WTC11 (cell line): ENCODE data around the gene CACNG7. TPM values are rescaled to one million over a fixed set of nuclear protein-coding genes. Genes with fewer than 3 reads are reported as not detected.

Experiments
- E2F1 ChIP-seq: sonication (generic); formaldehyde crosslinking; IDR thresholded peaks from 2 replicates; pipeline ENCODE4 v1.8.0; 2022; ENCODE audit warnings: mild to moderate bottlenecking, missing genetic modification reagents
- ELF4 ChIP-seq: sonication (generic); formaldehyde crosslinking; IDR thresholded peaks from 2 replicates; pipeline ENCODE4 v1.8.1; 2022; ENCODE audit warnings: low read depth, mild to moderate bottlenecking, moderate library complexity, missing genetic modification reagents
- FOXJ3 ChIP-seq: sonication (generic); formaldehyde crosslinking; IDR thresholded peaks from 2 replicates; pipeline ENCODE4 v1.9.0; 2021; ENCODE audit warnings: missing genetic modification reagents, mild to moderate bottlenecking, borderline replicate concordance
- FOXP4 ChIP-seq: sonication (generic); formaldehyde crosslinking; IDR thresholded peaks from 2 replicates; pipeline ENCODE4 v1.8.0; 2022; ENCODE audit warnings: mild to moderate bottlenecking, missing genetic modification reagents
- GABPB1 ChIP-seq: sonication (generic); formaldehyde crosslinking; IDR thresholded peaks from 2 replicates; pipeline ENCODE4 v1.8.1; 2023; ENCODE audit warnings: mild to moderate bottlenecking, missing genetic modification reagents
- GTF2I ChIP-seq: fragments of 250-450 bp; sonication (Bioruptor Pico); conservative IDR thresholded peaks from 2 replicates; pipeline ENCODE4 v1.4.0; 2021; ENCODE audit warnings: mild to moderate bottlenecking
- JAZF1 ChIP-seq: fragments of 250-450 bp; sonication (Bioruptor Pico); IDR thresholded peaks from 2 replicates; pipeline ENCODE4 v1.9.0; 2021; ENCODE audit warnings: moderate library complexity, mild to moderate bottlenecking, inconsistent platforms
- KAT7 ChIP-seq: sonication (generic); formaldehyde crosslinking; IDR thresholded peaks from 2 replicates; pipeline ENCODE4 v1.8.1; 2023; ENCODE audit warnings: missing genetic modification reagents, mild to moderate bottlenecking, borderline replicate concordance
- MYBL2 ChIP-seq: sonication (generic); formaldehyde crosslinking; IDR thresholded peaks from 2 replicates; pipeline ENCODE4 v1.8.1; 2023; ENCODE audit warnings: mild to moderate bottlenecking, moderate library complexity, missing genetic modification reagents
- NFATC4 ChIP-seq: fragments of 250-450 bp; sonication (Bioruptor Pico); IDR thresholded peaks from 2 replicates; pipeline ENCODE4 v1.9.0; 2021; ENCODE audit warnings: mild to moderate bottlenecking
- NFYB ChIP-seq: sonication (generic); formaldehyde crosslinking; conservative IDR thresholded peaks from 2 replicates; pipeline ENCODE4 v1.8.0; 2022; ENCODE audit warnings: low read depth, missing genetic modification reagents
- NR1H2 ChIP-seq: sonication (generic); formaldehyde crosslinking; IDR thresholded peaks from 2 replicates; pipeline ENCODE4 v1.9.0; 2021; ENCODE audit warnings: mild to moderate bottlenecking, moderate library complexity, missing genetic modification reagents
- OVOL2 ChIP-seq: fragments of 250-450 bp; sonication (Bioruptor Pico); IDR thresholded peaks from 2 replicates; pipeline ENCODE4 v1.9.0; 2021; ENCODE audit warnings: mild to moderate bottlenecking, borderline replicate concordance
- PRRX2 ChIP-seq: fragments of 250-450 bp; sonication (Bioruptor Pico); IDR thresholded peaks from 2 replicates; pipeline ENCODE4 v1.8.0; 2021; ENCODE audit warnings: mild to moderate bottlenecking
- RORB ChIP-seq: fragments of 250-450 bp; sonication (Bioruptor Pico); IDR thresholded peaks from 2 replicates; pipeline ENCODE4 v1.9.0; 2021; ENCODE audit warnings: mild to moderate bottlenecking
- SMAD4 ChIP-seq: sonication (generic); formaldehyde crosslinking; IDR thresholded peaks from 2 replicates; pipeline ENCODE4 v1.8.0; 2022; ENCODE audit warnings: mild to moderate bottlenecking, missing genetic modification reagents
- SOX15 ChIP-seq: fragments of 250-450 bp; sonication (Bioruptor Pico); IDR thresholded peaks from 2 replicates; pipeline ENCODE4 v1.9.0; 2021; ENCODE audit warnings: mild to moderate bottlenecking
- TEAD1 ChIP-seq: sonication (generic); formaldehyde crosslinking; IDR thresholded peaks from 2 replicates; pipeline ENCODE4 v1.8.0; 2022; ENCODE audit warnings: mild to moderate bottlenecking, missing genetic modification reagents
- USF2 ChIP-seq: sonication (generic); formaldehyde crosslinking; IDR thresholded peaks from 2 replicates; pipeline ENCODE4 v1.8.1; 2023; ENCODE audit warnings: mild to moderate bottlenecking, missing genetic modification reagents, moderate library complexity
- ZBTB43 ChIP-seq: sonication (generic); formaldehyde crosslinking; IDR thresholded peaks from 2 replicates; pipeline ENCODE4 v1.8.1; 2023; ENCODE audit warnings: mild to moderate bottlenecking, missing genetic modification reagents
- ZNF121 ChIP-seq: sonication (generic); formaldehyde crosslinking; IDR thresholded peaks from 2 replicates; pipeline ENCODE4 v1.8.0; 2023; ENCODE audit warnings: missing genetic modification reagents
- ZNF138 ChIP-seq: sonication (generic); formaldehyde crosslinking; conservative IDR thresholded peaks from 2 replicates; pipeline ENCODE4 v1.8.1; 2022; ENCODE audit warnings: mild to moderate bottlenecking, moderate library complexity, missing genetic modification reagents
- ZNF219 ChIP-seq: sonication (generic); formaldehyde crosslinking; IDR thresholded peaks from 2 replicates; pipeline ENCODE4 v1.8.0; 2023; ENCODE audit warnings: missing genetic modification reagents, mild to moderate bottlenecking, borderline replicate concordance
- ZNF317 ChIP-seq: sonication (generic); formaldehyde crosslinking; IDR thresholded peaks from 2 replicates; pipeline ENCODE4 v1.8.1; 2023; ENCODE audit warnings: low read depth, mild to moderate bottlenecking, moderate library complexity, missing genetic modification reagents, borderline replicate concordance
- total RNA-seq: library from RNA; stranded (reverse); gene quantifications from 3 replicates; pipeline ENCODE4 v1.2.3, GENCODE V29; 2021
- TF ChIP-seq, protein P1 (sequence below): fragments of 250-450 bp; sonication (Bioruptor Pico); IDR thresholded peaks from 2 replicates; pipeline ENCODE4 v1.9.0; 2021; ENCODE audit warnings: mild to moderate bottlenecking
- TF ChIP-seq, protein P2 (sequence below): sonication (generic); formaldehyde crosslinking; IDR thresholded peaks from 2 replicates; pipeline ENCODE4 v1.8.1; 2023; ENCODE audit warnings: mild to moderate bottlenecking, missing genetic modification reagents
- TF ChIP-seq, protein P3 (sequence below): sonication (generic); formaldehyde crosslinking; IDR thresholded peaks from 2 replicates; pipeline ENCODE4 v1.8.1; 2022; ENCODE audit warnings: mild to moderate bottlenecking, missing genetic modification reagents, moderate library complexity, borderline replicate concordance
- TF ChIP-seq, protein P4 (sequence below): sonication (generic); formaldehyde crosslinking; IDR thresholded peaks from 2 replicates; pipeline ENCODE4 v1.8.1; 2022; ENCODE audit warnings: mild to moderate bottlenecking, moderate library complexity, missing genetic modification reagents
- TF ChIP-seq, protein P5 (sequence below): sonication (generic); formaldehyde crosslinking; conservative IDR thresholded peaks from 2 replicates; pipeline ENCODE4 v1.8.1; 2022; ENCODE audit warnings: mild to moderate bottlenecking, missing genetic modification reagents

The CACNG7 gene
- total RNA-seq, 1 experiment from 2014 or later, result 33.3 TPM

DNA sequence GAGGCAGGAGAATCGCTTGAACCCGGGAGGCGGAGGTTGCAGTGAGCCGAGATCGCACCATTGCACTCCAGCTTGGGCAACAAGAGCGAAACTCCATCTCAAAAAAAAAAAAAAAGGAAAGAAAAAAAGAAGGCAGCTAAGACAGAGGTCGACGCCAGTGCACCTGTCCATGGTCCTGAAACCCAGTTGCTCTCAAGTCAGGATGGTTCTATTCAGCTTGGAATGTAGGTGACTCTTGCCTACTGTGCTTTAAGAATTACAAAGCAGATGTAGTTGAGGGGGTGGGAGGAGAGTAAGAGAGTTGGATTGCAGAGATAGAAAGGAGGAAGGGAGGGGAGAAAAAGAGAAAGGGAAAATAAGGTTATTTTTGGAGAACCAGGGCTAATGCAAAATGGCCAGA is 18.7 kb downstream of the CACNG7 start (continued):
- TF ChIP-seq JAZF1, result no peak
- no peak for TF ChIP-seq ZNF219 (CRISPR knock-in tag)
- TF ChIP-seq, protein P1, sequence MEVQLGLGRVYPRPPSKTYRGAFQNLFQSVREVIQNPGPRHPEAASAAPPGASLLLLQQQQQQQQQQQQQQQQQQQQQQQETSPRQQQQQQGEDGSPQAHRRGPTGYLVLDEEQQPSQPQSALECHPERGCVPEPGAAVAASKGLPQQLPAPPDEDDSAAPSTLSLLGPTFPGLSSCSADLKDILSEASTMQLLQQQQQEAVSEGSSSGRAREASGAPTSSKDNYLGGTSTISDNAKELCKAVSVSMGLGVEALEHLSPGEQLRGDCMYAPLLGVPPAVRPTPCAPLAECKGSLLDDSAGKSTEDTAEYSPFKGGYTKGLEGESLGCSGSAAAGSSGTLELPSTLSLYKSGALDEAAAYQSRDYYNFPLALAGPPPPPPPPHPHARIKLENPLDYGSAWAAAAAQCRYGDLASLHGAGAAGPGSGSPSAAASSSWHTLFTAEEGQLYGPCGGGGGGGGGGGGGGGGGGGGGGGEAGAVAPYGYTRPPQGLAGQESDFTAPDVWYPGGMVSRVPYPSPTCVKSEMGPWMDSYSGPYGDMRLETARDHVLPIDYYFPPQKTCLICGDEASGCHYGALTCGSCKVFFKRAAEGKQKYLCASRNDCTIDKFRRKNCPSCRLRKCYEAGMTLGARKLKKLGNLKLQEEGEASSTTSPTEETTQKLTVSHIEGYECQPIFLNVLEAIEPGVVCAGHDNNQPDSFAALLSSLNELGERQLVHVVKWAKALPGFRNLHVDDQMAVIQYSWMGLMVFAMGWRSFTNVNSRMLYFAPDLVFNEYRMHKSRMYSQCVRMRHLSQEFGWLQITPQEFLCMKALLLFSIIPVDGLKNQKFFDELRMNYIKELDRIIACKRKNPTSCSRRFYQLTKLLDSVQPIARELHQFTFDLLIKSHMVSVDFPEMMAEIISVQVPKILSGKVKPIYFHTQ, result no peak
- 0 out of 2 replicates have a peak, but pooled peaks have one; percentile 19 for TF ChIP-seq SMAD4 (CRISPR knock-in tag)
- peak; percentile 69; the same call in 1 of the 2 replicates for TF ChIP-seq TEAD1
- no peak for TF ChIP-seq GABPB1 (CRISPR knock-in tag)
- TF ChIP-seq, protein P2, sequence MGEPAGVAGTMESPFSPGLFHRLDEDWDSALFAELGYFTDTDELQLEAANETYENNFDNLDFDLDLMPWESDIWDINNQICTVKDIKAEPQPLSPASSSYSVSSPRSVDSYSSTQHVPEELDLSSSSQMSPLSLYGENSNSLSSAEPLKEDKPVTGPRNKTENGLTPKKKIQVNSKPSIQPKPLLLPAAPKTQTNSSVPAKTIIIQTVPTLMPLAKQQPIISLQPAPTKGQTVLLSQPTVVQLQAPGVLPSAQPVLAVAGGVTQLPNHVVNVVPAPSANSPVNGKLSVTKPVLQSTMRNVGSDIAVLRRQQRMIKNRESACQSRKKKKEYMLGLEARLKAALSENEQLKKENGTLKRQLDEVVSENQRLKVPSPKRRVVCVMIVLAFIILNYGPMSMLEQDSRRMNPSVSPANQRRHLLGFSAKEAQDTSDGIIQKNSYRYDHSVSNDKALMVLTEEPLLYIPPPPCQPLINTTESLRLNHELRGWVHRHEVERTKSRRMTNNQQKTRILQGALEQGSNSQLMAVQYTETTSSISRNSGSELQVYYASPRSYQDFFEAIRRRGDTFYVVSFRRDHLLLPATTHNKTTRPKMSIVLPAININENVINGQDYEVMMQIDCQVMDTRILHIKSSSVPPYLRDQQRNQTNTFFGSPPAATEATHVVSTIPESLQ, result no peak
- TF ChIP-seq NFYB (CRISPR knock-in tag), result no peak
- TF ChIP-seq, protein P3, sequence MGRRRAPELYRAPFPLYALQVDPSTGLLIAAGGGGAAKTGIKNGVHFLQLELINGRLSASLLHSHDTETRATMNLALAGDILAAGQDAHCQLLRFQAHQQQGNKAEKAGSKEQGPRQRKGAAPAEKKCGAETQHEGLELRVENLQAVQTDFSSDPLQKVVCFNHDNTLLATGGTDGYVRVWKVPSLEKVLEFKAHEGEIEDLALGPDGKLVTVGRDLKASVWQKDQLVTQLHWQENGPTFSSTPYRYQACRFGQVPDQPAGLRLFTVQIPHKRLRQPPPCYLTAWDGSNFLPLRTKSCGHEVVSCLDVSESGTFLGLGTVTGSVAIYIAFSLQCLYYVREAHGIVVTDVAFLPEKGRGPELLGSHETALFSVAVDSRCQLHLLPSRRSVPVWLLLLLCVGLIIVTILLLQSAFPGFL (CRISPR knock-in tag), result no peak
- TF ChIP-seq E2F1, result no peak
- no peak for TF ChIP-seq ZNF317 (CRISPR knock-in tag)
- TF ChIP-seq RORB (CRISPR knock-in tag), result no peak
- no peak for TF ChIP-seq ZNF138 (CRISPR knock-in tag)
- no peak for TF ChIP-seq SOX15
- TF ChIP-seq, protein P4, sequence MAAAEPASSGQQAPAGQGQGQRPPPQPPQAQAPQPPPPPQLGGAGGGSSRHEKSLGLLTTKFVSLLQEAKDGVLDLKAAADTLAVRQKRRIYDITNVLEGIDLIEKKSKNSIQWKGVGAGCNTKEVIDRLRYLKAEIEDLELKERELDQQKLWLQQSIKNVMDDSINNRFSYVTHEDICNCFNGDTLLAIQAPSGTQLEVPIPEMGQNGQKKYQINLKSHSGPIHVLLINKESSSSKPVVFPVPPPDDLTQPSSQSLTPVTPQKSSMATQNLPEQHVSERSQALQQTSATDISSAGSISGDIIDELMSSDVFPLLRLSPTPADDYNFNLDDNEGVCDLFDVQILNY (CRISPR knock-in tag), result no peak
- TF ChIP-seq GTF2I (CRISPR knock-in tag), result no peak
- TF ChIP-seq PRRX2, result no peak
- TF ChIP-seq ELF4 (CRISPR knock-in tag), result no peak
- no peak for TF ChIP-seq ZBTB43 (CRISPR knock-in tag)
- no peak for TF ChIP-seq KAT7 (CRISPR knock-in tag)
- TF ChIP-seq, protein P5, sequence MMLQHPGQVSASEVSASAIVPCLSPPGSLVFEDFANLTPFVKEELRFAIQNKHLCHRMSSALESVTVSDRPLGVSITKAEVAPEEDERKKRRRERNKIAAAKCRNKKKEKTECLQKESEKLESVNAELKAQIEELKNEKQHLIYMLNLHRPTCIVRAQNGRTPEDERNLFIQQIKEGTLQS, result no peak
- no peak for TF ChIP-seq OVOL2 (CRISPR knock-in tag)
- no peak; the same call in 1 of the 2 replicates for TF ChIP-seq USF2 (CRISPR knock-in tag)
- TF ChIP-seq NFATC4 (CRISPR knock-in tag), result no peak
- TF ChIP-seq ZNF121, result no peak
- TF ChIP-seq FOXP4 (CRISPR knock-in tag), result 0 out of 2 replicates have a peak, but pooled peaks have one; percentile 19
- TF ChIP-seq MYBL2 (CRISPR knock-in tag), result no peak
- no peak for TF ChIP-seq NR1H2 (CRISPR knock-in tag)
- TF ChIP-seq FOXJ3 (CRISPR knock-in tag), result no peak
